GM13977 (cell line): Measurements from ENCODE around the gene REG1B.

Experiments
- DNase-seq: peaks from one replicate; pipeline ENCODE4 v3.0.0; 2012; ENCODE audit warnings: low spot score
- CTCF ChIP-seq: IDR thresholded peaks from 2 replicates; pipeline ENCODE4 v1.5.1; 2012; ENCODE audit warnings: mild to moderate bottlenecking, control low read depth; ENCODE audit not compliant: insufficient read depth; ENCODE audit errors: extremely low read depth, missing control alignments
- in situ Hi-C: fragments of 300-500 bp; cut with MboI; formaldehyde crosslinking; loops from one replicate; pipeline ENCODE4 v1.12.0; 2022; ENCODE audit warnings: low sequenced_read_pairs, low pct_unique_long_range_greater_than_20kb, mixed read lengths, inconsistent platforms; ENCODE audit not compliant: unreplicated experiment

Gene REG1B

DNA sequence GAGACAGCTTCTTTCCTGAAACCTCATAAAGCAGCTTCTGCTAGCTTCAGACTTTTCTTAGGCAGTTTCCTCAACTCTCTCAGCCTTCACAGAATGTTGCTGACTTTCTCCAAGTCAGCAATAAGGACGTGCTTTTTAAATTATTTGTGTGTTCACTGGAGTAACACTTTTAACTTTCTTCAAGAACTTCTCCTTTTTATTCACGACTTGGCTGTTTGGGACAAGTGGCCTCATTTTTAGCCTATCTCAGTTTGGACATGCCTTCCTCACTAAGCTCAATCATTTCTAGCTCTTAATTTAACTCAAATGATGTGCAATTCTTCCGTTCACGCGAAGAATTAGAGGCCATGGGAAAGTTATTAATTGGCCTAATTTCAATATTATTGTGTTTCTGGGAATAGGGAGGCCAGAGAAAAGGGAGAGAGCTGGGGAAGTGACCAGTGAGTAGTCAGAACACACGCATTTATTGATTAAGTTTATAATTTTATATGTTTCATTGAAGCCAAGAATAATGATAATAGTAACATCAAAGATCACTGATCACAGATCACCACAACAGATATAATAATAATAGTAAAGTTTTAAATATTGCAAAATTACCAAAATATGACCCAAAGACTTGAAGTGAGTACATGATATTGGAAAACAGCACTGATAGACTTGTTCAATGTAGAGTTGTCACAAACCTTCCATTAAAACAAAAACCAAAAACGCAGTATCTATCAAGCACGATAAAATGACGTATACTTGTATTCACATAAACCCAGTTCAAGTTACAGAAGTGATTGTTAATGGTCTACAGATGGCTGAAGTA is 37.3 kb upstream of the REG1B start:
- DNase-seq, result no peak
- in situ Hi-C loops, result no loop called here
- no peak for TF ChIP-seq CTCF

DNA sequence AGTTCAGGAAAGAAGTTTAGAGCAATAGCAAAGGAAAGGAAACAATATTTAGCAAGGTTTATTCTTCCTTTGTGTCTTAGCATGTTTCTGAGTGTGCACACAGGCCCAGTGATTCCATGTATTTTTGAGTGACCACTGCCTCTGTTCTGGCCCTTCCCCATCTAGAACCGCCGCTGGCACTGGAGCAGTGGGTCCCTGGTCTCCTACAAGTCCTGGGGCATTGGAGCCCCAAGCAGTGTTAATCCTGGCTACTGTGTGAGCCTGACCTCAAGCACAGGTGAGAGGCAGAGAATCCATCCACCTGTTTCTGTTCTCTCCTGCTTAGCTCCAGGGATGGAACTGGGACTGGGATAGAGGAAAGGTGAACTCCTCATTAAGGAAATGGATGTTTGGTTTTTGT is 34.9 kb upstream of the REG1B start:
- TF ChIP-seq CTCF, result no peak
- in situ Hi-C loops, result no loop called here
- DNase-seq, result no peak

DNA sequence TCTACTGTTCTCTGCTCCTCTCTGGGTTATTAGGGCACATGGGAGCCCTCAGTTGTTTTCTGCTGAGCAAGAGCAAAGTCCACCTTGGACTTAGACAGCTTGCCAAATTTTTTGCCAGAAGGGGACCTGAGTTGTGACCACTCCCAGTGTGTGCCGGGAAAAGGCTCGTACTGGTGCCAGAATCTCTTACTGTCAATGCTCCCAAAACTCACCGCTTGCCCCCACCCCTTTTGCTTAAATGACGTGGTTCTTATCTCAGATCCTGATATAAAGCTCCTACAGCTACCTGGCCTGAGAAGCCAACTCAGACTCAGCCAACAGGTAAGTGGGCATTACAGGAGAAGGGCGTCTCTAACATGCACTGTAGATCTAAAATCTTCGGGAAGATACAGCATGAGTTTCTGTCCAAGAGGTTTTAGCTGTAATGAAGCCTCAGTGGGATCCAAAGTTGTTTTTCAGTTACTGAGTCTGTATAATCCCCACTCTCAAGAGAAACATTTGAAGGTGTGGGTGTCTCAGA is 32.5 kb upstream of the REG1B start, which contains the start of gene REG1A:
TSS of gene REG1A (plus strand) at position 295 of the 520 bp plus-strand sequence. CDS start 374 bp downstream, outside the sequence.
- TF ChIP-seq CTCF, result no peak
- in situ Hi-C loops, result no loop called here
- no peak for DNase-seq

DNA sequence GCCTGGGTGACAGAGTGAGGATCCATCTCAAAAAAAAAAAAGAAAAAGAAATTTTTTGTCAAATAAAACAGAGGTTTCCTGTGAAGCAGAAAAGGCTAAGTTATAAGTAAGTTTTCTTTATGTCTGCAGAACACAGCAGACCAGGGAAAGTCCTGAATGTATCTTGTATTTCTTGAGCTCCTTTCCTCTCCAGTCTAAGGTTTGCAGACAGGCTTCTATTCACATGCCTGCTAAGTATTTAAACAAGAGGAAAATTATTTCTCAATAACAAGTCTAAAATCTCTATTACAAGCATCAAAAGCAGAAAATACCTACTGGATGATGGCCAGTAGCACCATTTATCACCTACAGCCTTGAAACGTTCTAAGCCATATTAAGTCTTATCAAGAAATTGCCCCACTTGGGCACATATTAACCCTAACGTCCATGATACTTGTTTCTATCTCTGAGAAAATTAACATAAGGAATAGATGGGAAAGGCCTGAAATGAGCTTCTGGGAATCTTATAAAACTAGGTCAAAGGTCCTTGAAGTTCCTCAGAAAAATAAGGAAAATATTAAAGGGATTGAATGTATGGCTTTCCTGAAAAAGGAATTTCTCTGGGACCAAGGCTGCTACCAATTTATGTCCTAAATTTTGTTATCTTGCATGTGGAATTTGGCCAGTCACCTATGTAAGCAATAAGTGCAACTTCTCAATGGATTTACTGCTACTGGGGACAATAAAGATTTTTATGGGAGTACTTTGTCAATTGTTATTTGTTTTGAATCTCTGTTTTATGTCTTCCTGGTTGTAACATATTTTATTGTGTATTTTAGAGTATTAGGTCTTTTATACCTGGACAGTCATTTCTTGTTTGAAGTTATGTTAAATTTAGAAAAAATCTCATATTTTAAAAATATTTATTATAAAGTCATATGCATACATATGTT is 29.5 kb upstream of the REG1B start:
- no peak for DNase-seq
- no peak for TF ChIP-seq CTCF
- in situ Hi-C loops, result no loop called here

DNA sequence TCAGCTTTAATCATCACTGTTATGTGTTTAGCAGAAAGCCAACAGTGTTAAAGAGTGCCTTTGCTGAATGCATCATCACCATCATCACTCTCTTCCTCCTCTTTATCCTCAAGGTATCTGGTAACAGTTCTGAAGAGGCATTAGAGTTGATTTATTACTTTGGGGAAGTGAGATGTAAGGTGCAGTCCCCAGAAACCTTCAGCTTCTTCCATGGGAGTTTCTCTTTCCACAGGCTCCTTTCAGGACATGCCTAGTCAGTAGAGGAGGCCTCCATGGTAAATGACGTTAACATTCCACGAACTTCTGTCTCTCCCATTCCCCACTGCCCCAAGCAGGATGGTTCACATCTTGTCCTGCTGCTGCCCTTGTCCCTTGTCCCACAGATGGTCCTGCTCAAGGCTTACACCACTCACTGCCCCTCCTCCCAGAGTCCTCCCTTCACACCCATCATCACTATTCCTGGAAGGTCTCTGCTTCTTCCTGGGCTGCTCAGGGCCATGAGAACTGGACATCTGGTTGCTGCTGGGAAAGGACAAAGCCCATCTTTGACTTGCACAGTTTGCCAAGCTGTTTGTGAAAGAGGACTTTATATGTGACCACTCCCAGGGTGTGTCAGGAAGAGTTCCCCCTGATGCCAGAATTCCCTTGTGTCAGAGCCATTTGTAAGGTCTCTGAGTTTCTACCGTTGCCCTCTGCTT is 27.2 kb upstream of the REG1B start:
- no peak for DNase-seq
- in situ Hi-C loops, result no loop called here
- TF ChIP-seq CTCF, result no peak

- in situ Hi-C loops, result no loop called here
- no peak for DNase-seq
- TF ChIP-seq CTCF, result no peak
Observed at GRCh38 chr2:79112269-79112668, 24.5 kb upstream of the REG1B start.
